Activated CD4-positive, alpha-beta T cell treated with anti-CD3 and anti-CD28 coated beads for 36 hours (primary cell): ENCODE data around the gene LYPD6B. TPM values are rescaled to one million over a fixed set of nuclear protein-coding genes. Genes with fewer than 3 reads are reported as not detected.
A peak's percentile ranks its signal among the peaks of the same experiment; 100 is the strongest.

ENCODE experiments used
- ATAC-seq: fragments of 200-7000 bp; cut with Tn5 transposase; one replicate; pipeline ENCODE4 v1.10.0; 2021; ENCODE audit warnings: mild to moderate bottlenecking, moderate library complexity
- CTCF ChIA-PET: fragments of 350-600 bp; sonication (Branson Sonifier 250); formaldehyde crosslinking; loops from one replicate; lab custom pipeline; 2021; ENCODE audit warnings: antibody characterized with exemption; lab: Charles Lee
- POLR2A ChIA-PET: fragments of 350-600 bp; sonication (Branson Sonifier 250); formaldehyde crosslinking; loops from one replicate; lab custom pipeline; 2021; ENCODE audit warnings: antibody characterized with exemption, inconsistent platforms; lab: Charles Lee
- DNase-seq: peaks from one replicate; pipeline ENCODE4 v3.0.0-alpha.2; 2020
- H3K27ac Mint-ChIP-seq: one replicate; pipeline ENCODE4 v1.8.0; 2021; ENCODE audit warnings: mixed read lengths
- H3K27me3 Mint-ChIP-seq: one replicate; pipeline ENCODE4 v1.8.0; 2021; ENCODE audit warnings: mixed read lengths
- H3K36me3 Mint-ChIP-seq: one replicate; pipeline ENCODE4 v1.8.0; 2021; ENCODE audit warnings: low read depth, mixed read lengths
- H3K4me1 Mint-ChIP-seq: one replicate; pipeline ENCODE4 v1.8.0; 2021; ENCODE audit warnings: mixed read lengths
- H3K4me3 Mint-ChIP-seq: one replicate; pipeline ENCODE4 v1.8.0; 2021; ENCODE audit warnings: mild to moderate bottlenecking, moderate library complexity, mixed read lengths
- H3K9me3 Mint-ChIP-seq: one replicate; pipeline ENCODE4 v1.8.0; 2021; ENCODE audit warnings: low read depth, mixed read lengths
- intact Hi-C, 2 experiments: fragments of 100-400 bp; cut with DNase I in 1 of 2; cut with micrococcal nuclease in 1 of 2; formaldehyde crosslinking; loops; one replicate each; pipeline versions ENCODE4 v1.14.2 to v1.15.1; 2022 to 2024; cut with DNase I, micrococcal nuclease
- total RNA-seq, 2 experiments: library from RNA; stranded (reverse); gene quantifications; one replicate each; pipeline ENCODE4 v1.2.3, GENCODE V29; 2021

The LYPD6B gene
- total RNA-seq, 2 experiments from 2014 or later, result not detected

DNA sequence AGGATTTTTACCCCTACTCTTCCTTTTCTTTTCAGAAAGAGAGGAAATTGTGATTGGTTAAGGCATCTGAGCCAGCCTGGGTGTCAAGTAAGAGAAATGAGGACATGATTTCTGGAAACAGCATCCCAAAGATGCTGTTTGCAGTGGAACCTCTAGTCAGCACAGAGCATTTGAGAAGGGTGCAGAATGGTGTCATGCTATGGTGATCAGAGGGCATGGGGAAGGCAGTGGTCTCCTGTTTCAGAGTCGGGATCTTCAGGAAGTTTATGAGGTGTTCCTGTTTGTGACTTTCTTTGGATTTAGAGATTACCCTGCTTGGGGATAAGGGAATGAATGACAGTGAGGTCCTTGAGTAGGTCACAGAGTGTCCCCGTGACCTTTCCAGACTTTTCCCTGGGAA, 117.5 kb downstream of the LYPD6B start:
- no peak overlapping the region for H3K4me3 Mint-ChIP-seq
- H3K9me3 Mint-ChIP-seq, result no peaks in the 10 kb centered on the region
- no peaks in the 10 kb centered on the region for H3K36me3 Mint-ChIP-seq
- intact Hi-C loops, result no loop called here
- ChIA-PET POLR2A (no interaction called here), CTCF (no interaction called here)
- peaks cover 22% of the 10 kb centered on the region for H3K27me3 Mint-ChIP-seq
- H3K27ac Mint-ChIP-seq, result no peak overlapping the region
- no peak for DNase-seq
- ATAC-seq, result no peak
- H3K4me1 Mint-ChIP-seq, result peaks cover 9% of the 10 kb centered on the region

DNA sequence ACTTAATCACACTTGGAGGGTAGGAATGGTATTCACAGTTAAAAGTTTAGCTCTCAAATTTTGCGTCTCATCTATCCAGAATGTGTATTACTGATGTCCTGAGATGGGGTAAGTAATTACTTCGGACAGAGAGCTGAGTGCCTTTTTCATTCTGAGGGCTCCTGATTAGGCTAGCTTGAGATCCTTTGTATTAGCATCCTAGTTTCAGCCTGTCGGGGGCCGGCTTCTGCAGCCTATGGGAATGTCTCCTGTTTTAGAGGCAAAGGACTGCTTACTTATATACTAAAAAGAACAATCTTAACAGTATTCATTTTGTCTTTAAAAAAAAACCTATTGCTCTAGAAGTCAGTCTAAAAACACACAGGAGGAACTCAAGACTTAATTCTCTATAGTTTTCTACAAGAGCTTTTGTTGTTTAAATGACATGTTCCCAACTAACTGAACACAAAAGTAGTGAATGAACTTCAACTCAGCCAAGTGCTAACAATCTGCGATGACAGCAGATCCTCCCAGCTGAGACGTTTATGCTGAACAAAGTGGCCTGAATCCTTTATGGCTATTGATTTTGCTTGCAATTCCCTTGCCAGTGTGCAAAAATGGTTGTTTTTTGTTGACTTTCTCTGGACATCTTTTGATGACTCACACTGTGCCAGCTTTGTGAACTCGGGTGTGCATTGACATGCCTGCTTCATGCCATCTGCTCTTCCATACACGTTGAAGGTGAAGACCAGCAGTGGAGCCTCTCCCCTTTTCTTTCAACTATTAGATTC, 118.7 kb downstream of the LYPD6B start:
- intact Hi-C loops, result no loop called here
- no peaks in the 10 kb centered on the region for H3K9me3 Mint-ChIP-seq
- no peak for ATAC-seq
- H3K36me3 Mint-ChIP-seq, result no peaks in the 10 kb centered on the region
- H3K4me1 Mint-ChIP-seq, result peaks cover 15% of the 10 kb centered on the region
- no peak for DNase-seq
- ChIA-PET POLR2A (no interaction called here), CTCF (interaction anchor here (1.1 kb wide), 1 partner anchor 10 kb away, joined by 3 read pairs; no protein-coding TSS in a partner anchor)
- H3K4me3 Mint-ChIP-seq, result no peak overlapping the region
- no peak overlapping the region for H3K27ac Mint-ChIP-seq
- peaks cover 29% of the 10 kb centered on the region for H3K27me3 Mint-ChIP-seq

GRCh38 chr2:149158957-149159356, 120.5 kb downstream of the LYPD6B start:
- CTCF ChIA-PET, result no interaction called here
- DNase-seq (no peak), ATAC-seq (no peak)
- Mint-ChIP-seq H3K4me3 (no peak overlapping the region), H3K36me3 (no peaks in the 10 kb centered on the region), H3K27ac (no peak overlapping the region), H3K9me3 (no peaks in the 10 kb centered on the region), H3K27me3 (peaks cover 36% of the 10 kb centered on the region), H3K4me1 (peaks cover 15% of the 10 kb centered on the region)
- POLR2A ChIA-PET, result no interaction called here
- intact Hi-C loops, result no loop called here

DNA sequence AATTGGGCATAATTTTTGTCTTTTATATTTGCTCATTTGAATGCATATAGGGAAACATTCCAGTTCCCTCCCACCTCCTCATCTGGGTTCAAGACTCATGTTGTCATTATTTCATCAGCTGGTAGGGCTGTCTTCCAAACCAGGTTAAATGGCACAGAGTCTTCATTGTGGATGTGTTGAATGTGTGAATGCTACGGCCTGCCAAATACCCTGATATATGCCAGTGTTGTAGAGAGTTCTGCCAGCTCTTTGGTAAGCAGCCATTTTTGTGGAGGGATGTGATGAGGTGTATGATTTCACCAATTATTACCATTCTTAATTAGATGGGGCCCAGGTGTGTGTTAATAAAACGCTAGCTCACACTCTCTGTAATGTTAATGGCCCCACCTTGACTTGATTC, 121.7 kb downstream of the LYPD6B start:
- Mint-ChIP-seq H3K27me3 (peaks cover 39% of the 10 kb centered on the region), H3K27ac (no peak overlapping the region), H3K4me1 (peaks cover 15% of the 10 kb centered on the region), H3K36me3 (no peaks in the 10 kb centered on the region), H3K9me3 (no peaks in the 10 kb centered on the region), H3K4me3 (no peak overlapping the region)
- DNase-seq (no peak), ATAC-seq (no peak)
- ChIA-PET CTCF (interaction anchor here (0.7 kb wide), 1 partner anchor 378 kb away, joined by 3 read pairs; no protein-coding TSS in a partner anchor), POLR2A (no interaction called here)
- intact Hi-C loops, result no loop called here

DNA sequence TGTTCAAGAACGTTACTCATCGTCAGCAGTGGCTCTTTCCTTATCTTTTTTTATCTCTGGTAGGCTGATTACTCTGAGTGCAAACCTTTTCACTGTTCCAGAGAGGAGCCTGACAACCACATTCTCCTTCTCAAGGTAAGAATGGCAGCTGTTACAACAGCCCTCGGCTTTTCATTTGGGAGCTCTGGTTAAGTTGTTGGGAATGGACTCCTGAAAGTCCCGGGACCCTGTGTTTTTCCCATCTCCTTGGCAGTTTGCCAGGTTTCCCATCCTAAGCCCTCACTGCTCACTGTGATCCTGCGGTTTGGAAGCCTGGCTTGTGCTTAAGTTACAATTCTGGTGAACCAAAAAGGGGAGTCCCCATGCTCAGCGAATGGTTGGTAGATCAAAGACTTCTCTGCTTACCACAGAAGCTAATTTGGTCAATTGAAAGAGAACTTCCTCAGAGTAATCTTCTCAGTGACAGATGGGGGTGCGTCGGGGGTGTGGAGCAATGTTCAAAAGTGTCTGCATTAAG, 122.3 kb downstream of the LYPD6B start:
- Mint-ChIP-seq H3K27me3 (peaks cover 39% of the 10 kb centered on the region), H3K4me3 (no peak overlapping the region), H3K4me1 (peaks cover 15% of the 10 kb centered on the region), H3K36me3 (no peaks in the 10 kb centered on the region), H3K9me3 (no peaks in the 10 kb centered on the region), H3K27ac (no peak overlapping the region)
- ChIA-PET CTCF (interaction anchor here (0.6 kb wide), 1 partner anchor 863 kb away, joined by 3 read pairs; no protein-coding TSS in a partner anchor), POLR2A (no interaction called here)
- DNase-seq, result peak; percentile 43
- intact Hi-C loops, result no loop called here
- peak; percentile 93 for ATAC-seq

GRCh38 chr2:149161481-149162225, 123.2 kb downstream of the LYPD6B start:
- ATAC-seq (no peak), DNase-seq (no peak)
- CTCF ChIA-PET, result no interaction called here
- Mint-ChIP-seq H3K9me3 (no peaks in the 10 kb centered on the region), H3K27me3 (peaks cover 36% of the 10 kb centered on the region), H3K36me3 (no peaks in the 10 kb centered on the region), H3K4me1 (peaks cover 15% of the 10 kb centered on the region), H3K4me3 (no peak overlapping the region), H3K27ac (no peak overlapping the region)
- intact Hi-C loops, result no loop called here
- POLR2A ChIA-PET, result no interaction called here

DNA sequence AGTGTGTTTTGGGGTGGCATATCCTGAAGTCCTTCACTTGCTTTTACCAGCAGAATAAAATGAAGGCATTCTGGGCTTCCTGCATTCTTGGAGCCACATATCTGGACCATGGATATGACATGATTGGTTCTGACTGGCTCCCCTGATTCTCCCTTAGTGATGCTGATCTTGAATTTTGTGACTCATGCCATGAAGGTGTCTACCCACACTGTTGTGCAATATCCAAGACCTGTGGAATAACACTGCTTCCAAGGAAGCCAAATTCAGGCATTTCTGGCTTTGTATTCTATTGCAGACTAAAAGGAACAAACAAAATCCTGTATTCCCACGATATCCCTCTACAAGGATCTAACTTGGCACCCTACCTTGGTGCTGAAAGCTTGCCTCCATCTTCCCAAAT, 125.8 kb downstream of the LYPD6B start:
- DNase-seq (no peak), ATAC-seq (no peak)
- intact Hi-C loops, result no loop called here
- no peak overlapping the region for H3K27ac Mint-ChIP-seq
- H3K4me1 Mint-ChIP-seq, result peaks cover 30% of the 10 kb centered on the region
- no peaks in the 10 kb centered on the region for H3K9me3 Mint-ChIP-seq
- H3K27me3 Mint-ChIP-seq, result peaks cover 34% of the 10 kb centered on the region
- no peak overlapping the region for H3K4me3 Mint-ChIP-seq
- ChIA-PET CTCF (no interaction called here), POLR2A (no interaction called here)
- H3K36me3 Mint-ChIP-seq, result no peaks in the 10 kb centered on the region

GRCh38 chr2:149164827-149165226, 126.3 kb downstream of the LYPD6B start:
- Mint-ChIP-seq H3K36me3 (no peaks in the 10 kb centered on the region), H3K27ac (no peak overlapping the region), H3K4me1 (peaks cover 34% of the 10 kb centered on the region), H3K27me3 (peaks cover 33% of the 10 kb centered on the region), H3K4me3 (no peak overlapping the region), H3K9me3 (no peaks in the 10 kb centered on the region)
- ChIA-PET CTCF (no interaction called here), POLR2A (no interaction called here)
- no peak for ATAC-seq
- intact Hi-C loops, result no loop called here
- DNase-seq, result no peak

DNA sequence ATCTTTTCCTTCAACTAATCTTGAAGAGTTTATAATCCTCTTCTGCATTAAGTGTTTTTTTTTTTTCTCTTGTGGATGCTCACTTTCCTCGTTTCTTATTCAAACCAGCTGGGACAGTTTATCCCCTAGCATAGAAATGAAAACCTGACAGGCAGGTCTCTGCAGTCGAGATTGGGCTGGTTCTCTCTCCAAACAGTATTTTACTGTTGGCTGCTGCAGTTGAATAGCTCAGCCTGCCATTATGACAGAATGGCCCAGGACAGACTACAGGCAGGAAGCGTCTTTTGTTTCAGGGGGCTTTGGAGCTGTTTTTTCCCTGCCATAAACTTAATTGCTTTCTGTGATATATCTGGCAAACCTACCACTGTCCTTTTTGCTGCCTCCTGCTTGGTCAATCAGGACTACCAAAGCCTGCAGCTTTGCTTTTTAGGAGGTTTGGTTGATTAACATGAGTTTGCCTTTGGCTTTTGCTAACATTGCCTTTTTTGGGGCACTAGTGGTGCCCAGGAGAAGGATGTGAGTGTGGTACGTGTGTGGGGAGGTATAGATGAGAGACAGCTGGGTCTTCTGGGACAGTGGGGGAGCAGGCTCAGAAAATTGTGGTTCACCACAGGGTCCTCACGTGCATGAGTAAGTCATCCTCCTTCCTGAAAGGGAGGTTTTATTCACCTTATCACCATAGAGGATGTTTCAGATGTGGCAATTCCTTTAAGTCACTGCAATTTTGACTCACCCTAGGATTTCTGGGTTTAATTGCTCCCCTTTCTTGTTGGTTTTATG, 128.7 kb downstream of the LYPD6B start:
- H3K36me3 Mint-ChIP-seq, result peaks cover 3% of the 10 kb centered on the region
- ChIA-PET POLR2A (no interaction called here), CTCF (interaction anchor here (1.0 to 1.3 kb wide), 2 partner anchors 9 to 150 kb away, joined by 3 read pairs; no protein-coding TSS in a partner anchor)
- DNase-seq, result peak; percentile 72
- peak; percentile 82 for ATAC-seq
- H3K27ac Mint-ChIP-seq, result no peak overlapping the region
- H3K27me3 Mint-ChIP-seq, result peaks cover 29% of the 10 kb centered on the region
- peaks cover 9% of the 10 kb centered on the region for H3K9me3 Mint-ChIP-seq
- H3K4me3 Mint-ChIP-seq, result no peak overlapping the region
- intact Hi-C loops, result no loop called here
- H3K4me1 Mint-ChIP-seq, result peaks cover 19% of the 10 kb centered on the region

DNA sequence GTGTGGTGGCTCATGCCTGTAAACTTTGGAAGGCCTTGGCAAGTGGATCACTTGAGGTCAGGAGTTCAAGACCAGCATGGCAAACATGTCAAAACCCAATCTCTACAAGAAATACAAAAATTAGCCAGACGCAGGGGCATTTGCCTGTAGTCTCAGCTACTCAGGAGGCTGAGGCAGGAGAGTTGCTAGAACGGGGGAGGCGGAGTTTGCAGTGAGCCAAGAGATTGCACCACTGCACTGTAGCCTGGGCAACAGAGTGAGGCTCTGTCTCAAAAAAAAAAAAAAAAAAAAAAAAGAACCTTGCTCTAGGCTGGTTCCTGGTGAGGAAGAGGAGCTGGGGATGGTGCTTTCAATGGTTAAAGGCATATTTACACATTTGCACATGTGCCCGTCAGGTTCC, 129.4 kb downstream of the LYPD6B start:
- CTCF ChIA-PET, result interaction anchor here (1.3 kb wide), 1 partner anchor 151 kb away, joined by 3 read pairs; no protein-coding TSS in a partner anchor
- peaks cover 3% of the 10 kb centered on the region for H3K36me3 Mint-ChIP-seq
- H3K27ac Mint-ChIP-seq, result no peak overlapping the region
- no peak overlapping the region for H3K4me3 Mint-ChIP-seq
- H3K9me3 Mint-ChIP-seq, result peaks cover 12% of the 10 kb centered on the region
- intact Hi-C loops, result no loop called here
- H3K27me3 Mint-ChIP-seq, result peaks cover 23% of the 10 kb centered on the region
- DNase-seq (no peak), ATAC-seq (no peak)
- POLR2A ChIA-PET, result no interaction called here
- peaks cover 19% of the 10 kb centered on the region for H3K4me1 Mint-ChIP-seq

DNA sequence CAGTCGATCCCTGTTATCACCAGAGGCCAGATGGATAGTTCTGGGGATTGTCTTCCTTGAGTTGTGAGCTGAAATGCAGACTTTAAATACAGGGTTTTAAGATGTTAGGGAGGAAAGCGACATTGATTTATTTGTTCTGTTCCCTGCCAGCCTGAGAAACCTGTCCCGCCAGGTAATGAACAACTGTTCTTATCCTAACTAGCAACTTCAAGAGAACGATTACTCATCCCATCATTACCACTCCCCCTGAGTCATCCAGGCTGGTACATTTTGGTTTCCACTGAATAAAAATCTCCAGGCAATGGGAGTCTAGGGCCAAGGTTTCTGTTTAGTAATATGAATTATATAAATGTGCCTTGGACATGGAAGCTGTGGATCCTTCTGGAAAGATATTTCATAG, 131.2 kb downstream of the LYPD6B start:
- no peak overlapping the region for H3K4me3 Mint-ChIP-seq
- ATAC-seq (peak; percentile 73), DNase-seq (peak; percentile 14)
- POLR2A ChIA-PET, result no interaction called here
- CTCF ChIA-PET, result no interaction called here
- H3K36me3 Mint-ChIP-seq, result peaks cover 3% of the 10 kb centered on the region
- peaks cover 19% of the 10 kb centered on the region for H3K4me1 Mint-ChIP-seq
- intact Hi-C loops, result no loop called here
- H3K27ac Mint-ChIP-seq, result no peak overlapping the region
- peaks cover 16% of the 10 kb centered on the region for H3K27me3 Mint-ChIP-seq
- peaks cover 12% of the 10 kb centered on the region for H3K9me3 Mint-ChIP-seq
